NCI-H345 treated with DMSO at 0.1 percent for 48 hours (cell line): ENCODE measurements around the gene PAX2.

Experiments
- DNase-seq: peaks from one replicate; lab custom pipeline; 2025; ENCODE audit not compliant: unreplicated experiment; lab: John Stamatoyannopoulos, UW

The PAX2 gene

GRCh38 chr10:100873827-100874326, 128.5 kb downstream of the PAX2 start:
- no peak for DNase-seq

- no peak for DNase-seq
These were observed 129.5 kb downstream of the PAX2 start for GRCh38 chr10:100874702-100875483.

- no peak for DNase-seq
These were observed 130.2 kb downstream of the PAX2 start for GRCh38 chr10:100875484-100876166.

GRCh38 chr10:100876585-100877460, 131.4 kb downstream of the PAX2 start:
- DNase-seq: no peak

GRCh38 chr10:100877461-100877850, 132.1 kb downstream of the PAX2 start:
- DNase-seq: no peak

- peak; percentile 30 for DNase-seq
These were observed 133.0 kb downstream of the PAX2 start for GRCh38 chr10:100878291-100878910.
